GM23338 (cell line): Measurements from ENCODE around the gene SRGAP2B.
"Not testable (repeated sequence)": the region's sequence is repeated elsewhere in the genome, so short reads cannot be mapped to it uniquely, and the experiment has no call there.

Experiments used
- CTCF ChIP-seq, 2 experiments: fragments of 200-600 bp in 1 of 2; sonication (generic) in 1 of 2; conservative IDR thresholded peaks; 2 replicates each; pipeline versions ENCODE4 v1.5.1 to v1.6.1; 2016 to 2017; ENCODE audit warnings: antibody characterized with exemption in 2 of 2, low read depth in 2 of 2, mild to moderate bottlenecking in 2 of 2, moderate library complexity in 1 of 2
- EZH2 ChIP-seq: fragments of 200-600 bp; sonication (generic); IDR thresholded peaks from one replicate; pipeline ENCODE4 v1.8.0; 2017; ENCODE audit warnings: antibody characterized with exemption, mild to moderate bottlenecking, low read depth; ENCODE audit not compliant: unreplicated experiment
- EZH2phosphoT487 ChIP-seq: fragments of 200-600 bp; sonication (generic); IDR thresholded peaks from one replicate; pipeline ENCODE4 v1.8.1; 2018; ENCODE audit warnings: antibody characterized with exemption; ENCODE audit not compliant: unreplicated experiment
- JUNB ChIP-seq: IDR thresholded peaks from one replicate; pipeline ENCODE4 v1.6.1; 2016; ENCODE audit warnings: antibody characterized with exemption; ENCODE audit not compliant: unreplicated experiment
- POLR2AphosphoS5 ChIP-seq: IDR thresholded peaks from 2 replicates; pipeline ENCODE4 v1.6.1; 2016; ENCODE audit warnings: antibody characterized with exemption, low read depth
- REST ChIP-seq: IDR thresholded peaks from one replicate; pipeline ENCODE4 v1.6.1; 2018; ENCODE audit warnings: antibody characterized with exemption; ENCODE audit not compliant: unreplicated experiment

- TF ChIP-seq CTCF (conservative IDR thresholded peaks at IDR 0.05; ENCODE audit: low read depth in 2 of 2); POLR2AphosphoS5; EZH2; JUNB; REST; EZH2phosphoT487: not testable (repeated sequence)
Measured at GRCh38 chr1:145047553-145047952, 47.6 kb downstream of the SRGAP2B start.
